Measurements from ENCODE around the gene HDGFL1.

The HDGFL1 gene

DNA sequence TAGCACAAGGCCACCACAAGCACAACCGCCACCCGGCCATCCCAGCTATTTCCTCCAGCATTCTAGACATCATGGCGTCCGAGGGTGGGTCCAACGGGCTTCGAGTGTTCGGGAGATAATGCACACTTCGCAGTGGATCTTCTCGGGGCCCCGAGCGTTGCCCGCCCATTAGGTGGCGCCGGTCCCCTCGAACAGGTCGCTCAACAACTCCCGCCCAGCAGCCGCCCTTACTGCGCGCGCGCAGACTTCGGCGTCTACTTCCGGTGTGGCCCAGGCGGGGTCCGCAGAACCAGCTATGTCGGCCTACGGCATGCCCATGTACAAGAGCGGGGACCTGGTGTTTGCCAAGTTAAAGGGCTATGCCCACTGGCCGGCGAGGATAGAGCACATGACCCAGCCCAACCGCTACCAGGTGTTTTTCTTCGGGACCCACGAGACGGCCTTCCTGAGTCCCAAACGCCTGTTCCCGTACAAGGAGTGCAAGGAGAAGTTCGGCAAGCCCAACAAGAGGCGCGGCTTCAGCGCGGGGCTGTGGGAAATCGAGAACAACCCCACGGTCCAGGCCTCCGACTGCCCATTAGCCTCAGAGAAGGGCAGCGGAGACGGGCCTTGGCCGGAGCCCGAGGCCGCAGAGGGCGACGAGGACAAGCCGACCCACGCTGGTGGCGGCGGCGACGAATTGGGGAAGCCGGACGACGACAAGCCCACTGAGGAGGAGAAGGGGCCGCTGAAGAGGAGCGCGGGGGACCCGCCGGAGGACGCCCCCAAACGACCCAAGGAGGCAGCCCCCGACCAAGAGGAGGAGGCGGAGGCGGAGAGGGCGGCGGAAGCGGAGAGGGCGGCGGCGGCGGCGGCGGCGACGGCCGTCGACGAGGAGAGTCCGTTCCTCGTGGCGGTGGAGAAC, at the start of gene HDGFL1:
Gene HDGFL1 (plus strand): TSS at position 286 of the 904 bp plus-strand sequence. CDS start 10 bp downstream, at position 296.
- no peak within 1 kb of the TSS for H3K4me3 ChIP-seq (ENCODE audit: low read depth, low read length)
- TF ChIP-seq, protein P1, sequence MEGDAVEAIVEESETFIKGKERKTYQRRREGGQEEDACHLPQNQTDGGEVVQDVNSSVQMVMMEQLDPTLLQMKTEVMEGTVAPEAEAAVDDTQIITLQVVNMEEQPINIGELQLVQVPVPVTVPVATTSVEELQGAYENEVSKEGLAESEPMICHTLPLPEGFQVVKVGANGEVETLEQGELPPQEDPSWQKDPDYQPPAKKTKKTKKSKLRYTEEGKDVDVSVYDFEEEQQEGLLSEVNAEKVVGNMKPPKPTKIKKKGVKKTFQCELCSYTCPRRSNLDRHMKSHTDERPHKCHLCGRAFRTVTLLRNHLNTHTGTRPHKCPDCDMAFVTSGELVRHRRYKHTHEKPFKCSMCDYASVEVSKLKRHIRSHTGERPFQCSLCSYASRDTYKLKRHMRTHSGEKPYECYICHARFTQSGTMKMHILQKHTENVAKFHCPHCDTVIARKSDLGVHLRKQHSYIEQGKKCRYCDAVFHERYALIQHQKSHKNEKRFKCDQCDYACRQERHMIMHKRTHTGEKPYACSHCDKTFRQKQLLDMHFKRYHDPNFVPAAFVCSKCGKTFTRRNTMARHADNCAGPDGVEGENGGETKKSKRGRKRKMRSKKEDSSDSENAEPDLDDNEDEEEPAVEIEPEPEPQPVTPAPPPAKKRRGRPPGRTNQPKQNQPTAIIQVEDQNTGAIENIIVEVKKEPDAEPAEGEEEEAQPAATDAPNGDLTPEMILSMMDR (IDR thresholded peaks at IDR 0.05; ENCODE audit: low read depth, low read length), result no peak

DNA sequence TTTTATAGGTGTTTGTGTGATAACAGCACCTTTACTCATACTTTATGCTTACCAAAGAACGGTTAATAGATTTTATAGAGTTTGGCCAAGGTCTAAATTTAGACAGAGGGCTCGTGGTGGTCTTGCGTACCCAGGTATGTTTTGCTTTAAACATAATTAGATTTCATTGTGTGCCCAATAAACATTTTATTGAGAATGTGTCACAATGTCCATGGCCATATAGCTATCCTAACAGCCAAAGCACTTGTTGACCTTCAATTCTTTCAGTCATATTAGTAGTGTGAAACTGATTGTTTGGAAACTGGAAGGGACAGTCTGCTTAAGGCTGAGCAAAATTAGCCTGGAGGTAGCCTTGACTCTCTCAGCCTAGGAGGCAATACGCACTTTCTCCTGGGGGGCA, 48.3 kb upstream of the HDGFL1 start:
- TF ChIP-seq, protein P1 (IDR thresholded peaks at IDR 0.05; ENCODE audit: low read depth, low read length), result no peak
- H3K4me3 ChIP-seq (ENCODE audit: low read depth, low read length), result no peak overlapping the region

DNA sequence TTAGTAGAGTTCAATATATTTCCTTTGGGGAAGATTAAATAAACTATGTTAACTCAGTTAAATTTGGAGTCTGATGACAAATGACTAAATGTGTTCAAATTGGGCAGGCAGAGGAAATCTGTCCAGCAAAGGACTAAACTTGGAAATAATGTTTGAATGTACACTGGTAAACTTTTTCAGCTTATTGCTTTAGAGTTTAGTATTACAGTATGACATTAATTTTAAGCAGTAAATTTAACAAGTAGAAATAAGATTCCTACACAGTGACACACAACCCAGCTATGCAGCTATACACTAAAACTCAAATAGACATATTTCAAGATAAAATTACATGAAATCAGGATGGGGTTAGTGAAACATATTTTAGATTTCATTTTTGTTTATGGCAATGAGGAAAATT, 42.6 kb upstream of the HDGFL1 start:
- TF ChIP-seq, protein P1 (IDR thresholded peaks at IDR 0.05; ENCODE audit: low read depth, low read length), result no peak
- no peak overlapping the region for H3K4me3 ChIP-seq (ENCODE audit: low read depth, low read length)

DNA sequence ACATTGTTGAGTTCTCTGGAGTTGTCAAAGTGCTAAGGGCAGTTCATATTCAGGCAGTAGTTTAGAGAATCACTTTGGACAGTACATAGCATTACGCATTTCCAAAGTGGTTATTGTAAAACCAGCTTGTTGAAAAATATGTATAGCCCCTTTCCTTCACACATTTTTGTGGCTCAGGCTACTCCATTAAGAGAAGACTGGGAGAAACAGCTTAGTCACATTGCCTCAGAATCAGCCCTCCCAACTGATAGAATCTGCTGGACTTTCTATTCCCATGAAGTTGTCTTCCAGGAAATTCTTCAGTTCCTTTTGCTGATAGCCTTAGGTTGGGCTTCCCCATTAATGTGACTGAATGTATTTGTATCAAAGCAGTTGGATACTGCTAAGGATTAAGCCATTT, 39.5 kb upstream of the HDGFL1 start:
- TF ChIP-seq, protein P1 (IDR thresholded peaks at IDR 0.05; ENCODE audit: low read depth, low read length), result no peak

DNA sequence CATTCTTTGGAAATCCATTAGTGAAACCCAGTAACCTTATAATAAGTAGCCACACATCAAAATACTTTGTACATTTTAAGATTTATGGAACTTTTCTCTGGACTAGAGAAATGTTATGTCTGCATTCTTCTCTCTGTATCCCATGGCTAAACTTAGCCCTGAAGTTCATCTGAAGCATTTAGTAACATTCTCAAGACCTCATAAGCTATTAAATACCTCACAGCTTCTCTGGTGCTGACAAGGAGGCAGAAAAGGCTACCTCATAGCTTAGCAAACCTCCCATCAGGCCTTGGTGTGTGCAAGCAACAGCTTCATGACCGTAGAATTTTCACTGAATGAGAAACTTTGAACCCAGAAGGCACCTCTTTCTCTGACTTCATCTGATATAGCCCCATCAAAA, 38.9 kb upstream of the HDGFL1 start:
- no peak overlapping the region for H3K4me3 ChIP-seq (ENCODE audit: low read depth, low read length)
- TF ChIP-seq, protein P1 (IDR thresholded peaks at IDR 0.05; ENCODE audit: low read depth, low read length), result no peak

More for the DNA sequence above, 39.5 kb upstream of the HDGFL1 start:
- no peak overlapping the region for H3K4me3 ChIP-seq (ENCODE audit: low read depth, low read length)

DNA sequence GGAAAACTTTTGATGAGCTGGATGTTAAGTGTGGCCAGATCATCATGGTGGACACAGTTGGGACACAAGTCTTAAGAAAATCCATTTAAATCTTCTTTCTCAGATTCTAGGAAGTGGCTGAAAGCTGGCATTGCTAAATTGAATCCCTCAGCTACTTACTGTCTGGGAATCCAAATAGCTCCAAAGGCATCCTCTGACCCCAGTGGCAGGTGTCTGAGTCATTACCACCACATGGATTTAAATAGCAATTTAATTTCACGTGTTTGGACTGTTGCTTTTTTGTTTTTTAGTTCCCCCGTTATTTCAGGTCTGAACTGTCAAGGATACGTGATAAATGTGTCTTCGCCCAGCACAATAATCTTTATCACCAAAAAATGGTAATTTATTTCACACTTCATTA, 33.2 kb upstream of the HDGFL1 start:
- TF ChIP-seq, protein P1 (IDR thresholded peaks at IDR 0.05; ENCODE audit: low read depth, low read length), result no peak
- no peak overlapping the region for H3K4me3 ChIP-seq (ENCODE audit: low read depth, low read length)

DNA sequence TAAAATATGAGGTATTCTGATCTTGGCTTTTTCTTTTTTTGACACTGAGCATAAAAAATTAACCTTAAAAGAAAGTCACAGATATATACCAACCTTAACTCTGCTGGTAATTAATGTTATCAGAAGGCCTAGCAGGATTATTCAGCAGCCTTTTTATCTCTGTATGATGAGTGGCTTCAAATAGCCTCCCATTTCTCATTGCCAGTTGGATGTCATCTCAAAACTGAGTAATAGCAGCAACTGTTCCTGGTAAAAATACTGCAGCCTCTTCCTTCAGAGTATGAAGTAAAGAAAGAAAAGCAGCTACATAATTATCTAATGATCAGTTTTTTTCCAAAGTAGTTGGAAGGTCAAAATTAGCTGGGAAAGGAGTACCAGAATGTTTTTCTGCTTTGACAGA, 24.9 kb upstream of the HDGFL1 start:
- no peak overlapping the region for H3K4me3 ChIP-seq (ENCODE audit: low read depth, low read length)
- TF ChIP-seq, protein P1 (IDR thresholded peaks at IDR 0.05; ENCODE audit: low read depth, low read length), result no peak
